Vagina (tissue), 2 donors: ENCODE results near the gene TKFC. TPM values are rescaled to one million over a fixed set of nuclear protein-coding genes. Genes with fewer than 3 reads are reported as not detected.

Experiments
- DNase-seq, 2 donors: peaks; one replicate each; pipeline ENCODE4 v3.0.0-alpha.2; 2017; ENCODE audit errors: extremely low spot score in 2 of 2
- H3K27ac ChIP-seq: fragments of 200-600 bp; sonication (generic); one replicate; pipeline ENCODE4 v1.5.1; 2019
- H3K27me3 ChIP-seq: fragments of 200-600 bp; sonication (generic); one replicate; pipeline ENCODE4 v1.5.1; 2019
- H3K36me3 ChIP-seq, 2 donors: fragments of 200-600 bp; sonication (generic); one replicate each; pipeline ENCODE4 v1.5.1; 2017 to 2019
- H3K4me1 ChIP-seq: fragments of 200-600 bp; sonication (generic); one replicate; pipeline ENCODE4 v1.5.1; 2019
- H3K4me3 ChIP-seq, 2 donors: fragments of 200-600 bp; sonication (generic); 1 replicate in 1 of 2; 2 replicates in 1 of 2; pipeline ENCODE4 v1.5.1; 2016 to 2019
- H3K9me3 ChIP-seq: fragments of 200-600 bp; sonication (generic); one replicate; pipeline ENCODE4 v1.5.1; 2019
- POLR2A ChIP-seq, 2 donors: fragments of 450-650 bp; IDR thresholded peaks; one replicate each; pipeline ENCODE4 v1.6.1; 2017; ENCODE audit warnings: antibody characterized with exemption in 2 of 2, mild to moderate bottlenecking in 2 of 2, moderate library complexity in 2 of 2
- POLR2AphosphoS5 ChIP-seq, 2 donors: sonication (generic); formaldehyde crosslinking; IDR thresholded peaks; one replicate each; pipeline ENCODE4 v1.9.0; 2017; ENCODE audit warnings: antibody characterized with exemption in 2 of 2, mild to moderate bottlenecking in 2 of 2, low read depth in 1 of 2; ENCODE audit not compliant: insufficient read depth in 1 of 2
- intact Hi-C: fragments of 100-400 bp; cut with DNase I; formaldehyde crosslinking; loops from one replicate; pipeline ENCODE4 v1.15.1; 2023
- total RNA-seq: library from RNA; depleted of rRNA; stranded (reverse); fragments of >200 nt; gene quantifications from one replicate; pipeline ENCODE4 v1.2.3, GENCODE V29; 2016
- TF ChIP-seq, protein P1 (sequence below), 3 experiments: fragments of 450-650 bp in 2 of 3; fragments of 200-600 bp in 1 of 3; sonication (generic) in 1 of 3; IDR thresholded peaks; one replicate each; pipeline ENCODE4 v1.5.1; 2017 to 2019; ENCODE audit warnings: antibody characterized with exemption in 3 of 3, mild to moderate bottlenecking in 2 of 3, moderate library complexity in 2 of 3

The TKFC gene
- total RNA-seq, 1 donor from 2014 or later = 22.6 TPM

DNA sequence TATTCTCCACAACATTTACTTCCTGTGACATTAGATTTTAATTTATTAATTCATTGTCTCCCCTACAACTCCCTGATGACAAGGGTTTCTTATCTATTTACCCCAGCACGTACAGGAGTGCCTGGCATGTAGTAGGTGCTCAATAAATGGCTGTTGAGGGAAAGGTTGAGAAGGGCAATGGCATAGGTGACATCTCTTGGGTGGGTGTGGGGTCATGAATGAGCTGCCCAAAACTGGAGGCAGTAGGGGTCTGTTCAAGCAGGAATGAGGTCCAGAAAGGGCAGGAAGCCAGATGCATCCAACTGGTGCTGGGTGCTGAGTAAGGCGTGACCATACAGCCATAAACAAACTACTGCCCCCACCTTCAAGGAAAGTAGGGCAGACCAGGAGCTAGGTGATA, 40.7 kb upstream of the TKFC start:
- H3K9me3 ChIP-seq = no peaks in the 10 kb centered on the region
- no peaks in the 10 kb centered on the region for H3K27me3 ChIP-seq
- peaks cover 32% of the 10 kb centered on the region for H3K4me1 ChIP-seq
- no peak overlapping the region for H3K4me3 ChIP-seq
- TF ChIP-seq POLR2AphosphoS5 (IDR thresholded peaks at IDR 0.05; ENCODE audit: insufficient read depth in 1 of 2, low read depth in 1 of 2) (no peak), POLR2A (IDR thresholded peaks at IDR 0.05) (no peak)
- TF ChIP-seq, protein P1, sequence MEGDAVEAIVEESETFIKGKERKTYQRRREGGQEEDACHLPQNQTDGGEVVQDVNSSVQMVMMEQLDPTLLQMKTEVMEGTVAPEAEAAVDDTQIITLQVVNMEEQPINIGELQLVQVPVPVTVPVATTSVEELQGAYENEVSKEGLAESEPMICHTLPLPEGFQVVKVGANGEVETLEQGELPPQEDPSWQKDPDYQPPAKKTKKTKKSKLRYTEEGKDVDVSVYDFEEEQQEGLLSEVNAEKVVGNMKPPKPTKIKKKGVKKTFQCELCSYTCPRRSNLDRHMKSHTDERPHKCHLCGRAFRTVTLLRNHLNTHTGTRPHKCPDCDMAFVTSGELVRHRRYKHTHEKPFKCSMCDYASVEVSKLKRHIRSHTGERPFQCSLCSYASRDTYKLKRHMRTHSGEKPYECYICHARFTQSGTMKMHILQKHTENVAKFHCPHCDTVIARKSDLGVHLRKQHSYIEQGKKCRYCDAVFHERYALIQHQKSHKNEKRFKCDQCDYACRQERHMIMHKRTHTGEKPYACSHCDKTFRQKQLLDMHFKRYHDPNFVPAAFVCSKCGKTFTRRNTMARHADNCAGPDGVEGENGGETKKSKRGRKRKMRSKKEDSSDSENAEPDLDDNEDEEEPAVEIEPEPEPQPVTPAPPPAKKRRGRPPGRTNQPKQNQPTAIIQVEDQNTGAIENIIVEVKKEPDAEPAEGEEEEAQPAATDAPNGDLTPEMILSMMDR (IDR thresholded peaks at IDR 0.05) = no peak
- no peaks in the 10 kb centered on the region for H3K36me3 ChIP-seq
- intact Hi-C loops = no loop called here
- no peak overlapping the region for H3K27ac ChIP-seq
- DNase-seq = no peak

DNA sequence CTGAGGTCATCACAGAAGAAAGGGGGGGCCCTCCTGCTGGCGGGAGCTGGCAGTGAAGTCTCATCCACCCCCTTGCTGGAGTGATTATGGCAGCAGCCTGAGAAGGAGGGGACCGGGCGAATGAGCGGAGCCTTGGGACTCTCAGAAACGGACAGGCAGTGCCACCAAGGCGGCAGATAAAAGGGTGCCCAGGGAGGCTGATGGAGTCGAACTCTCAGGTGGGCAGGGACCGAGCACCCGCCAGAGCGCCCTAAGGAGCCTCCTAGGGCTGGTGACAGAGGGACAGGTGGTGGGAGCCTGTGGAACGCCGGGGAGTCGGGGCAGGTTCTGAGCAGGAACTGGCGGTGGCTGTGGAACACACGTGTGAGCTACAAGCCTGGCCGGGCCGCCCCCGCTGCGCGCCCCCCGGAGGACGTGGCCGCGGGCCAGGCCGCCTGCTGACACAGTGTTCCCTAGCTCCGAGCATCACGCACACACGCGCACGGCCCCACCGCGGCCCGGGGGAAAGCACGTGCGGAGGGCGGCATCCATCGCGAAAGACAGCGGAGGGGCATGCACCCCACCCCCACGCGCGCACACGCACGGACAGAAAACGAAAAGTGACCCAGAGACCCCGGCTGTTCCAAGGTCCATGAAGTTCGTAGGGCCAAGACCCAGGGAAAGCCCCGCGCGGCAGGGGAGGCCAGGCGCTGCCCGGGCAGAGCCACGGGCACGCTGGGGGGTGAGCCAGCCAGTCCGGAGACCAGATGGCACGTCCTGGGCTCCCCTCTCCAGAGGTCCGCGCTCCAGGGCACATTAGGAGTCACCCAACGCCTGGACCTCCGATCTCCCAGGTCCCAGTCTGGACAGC, 38.9 kb upstream of the TKFC start:
- H3K4me1 ChIP-seq = peaks cover 50% of the 10 kb centered on the region
- no peaks in the 10 kb centered on the region for H3K9me3 ChIP-seq
- TF ChIP-seq POLR2A (IDR thresholded peaks at IDR 0.05) (no peak), POLR2AphosphoS5 (IDR thresholded peaks at IDR 0.05; ENCODE audit: insufficient read depth in 1 of 2, low read depth in 1 of 2) (peak in 1 of 2 donors; percentile 56)
- TF ChIP-seq, protein P1 (IDR thresholded peaks at IDR 0.05) = peak in 1 of 3 experiments; percentile 16
- peak overlapping the region; percentile 74 for H3K27ac ChIP-seq
- peak overlapping the region; percentile 60 to 70 for H3K4me3 ChIP-seq
- H3K27me3 ChIP-seq = no peaks in the 10 kb centered on the region
- DNase-seq = no peak
- H3K36me3 ChIP-seq = peaks cover 0 to 2% of the 10 kb centered on the region in 2 donors
- intact Hi-C loops = no loop called here

DNA sequence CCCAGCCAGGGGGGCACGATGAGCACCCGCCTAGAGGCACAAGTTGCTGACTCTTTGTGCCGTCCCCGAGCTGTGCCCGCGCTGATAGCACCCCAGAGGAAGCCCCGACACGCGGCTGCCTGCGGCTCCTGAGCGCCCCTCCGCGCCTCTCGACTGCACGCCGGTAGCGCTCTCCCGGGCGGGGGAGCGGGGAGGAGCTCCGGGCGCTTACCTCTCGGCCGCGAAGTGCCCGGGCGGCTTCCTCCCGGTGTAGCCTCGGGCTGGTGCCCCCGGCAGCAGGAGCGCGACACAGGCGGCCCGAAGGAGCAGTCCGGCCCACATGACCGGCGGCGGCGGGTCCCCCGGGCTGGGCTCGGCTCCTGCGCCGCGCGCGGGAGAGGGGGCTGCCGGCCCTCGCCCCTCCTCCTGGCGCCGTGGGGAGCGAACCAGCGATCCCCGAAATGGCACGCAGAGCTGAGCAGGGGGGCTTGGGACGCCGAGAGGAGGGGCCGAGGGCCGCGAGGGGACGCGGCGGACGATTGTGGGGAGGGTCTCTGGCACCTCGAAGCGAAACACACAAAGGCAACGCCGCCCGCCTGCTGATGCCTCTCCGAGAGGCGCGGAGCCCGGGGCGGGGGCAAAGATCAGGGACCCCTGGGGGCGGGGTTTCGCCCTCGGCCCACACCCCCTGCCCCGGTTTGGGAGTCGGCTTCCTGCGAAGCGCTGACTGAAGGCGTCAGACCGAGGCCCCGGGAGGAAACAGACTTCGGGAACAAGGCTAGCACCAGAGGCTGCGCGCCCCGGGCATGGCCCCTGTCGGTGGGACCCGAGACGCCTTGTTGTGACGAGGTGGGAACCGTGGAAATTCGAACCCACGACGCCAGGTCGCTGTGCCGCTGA, 38.1 kb upstream of the TKFC start, which contains the start of gene VWCE:
Gene VWCE (minus strand): TSS at position 600 of the 879 bp plus-strand sequence. CDS start 279 bp downstream, at position 321.
- Histone ChIP-seq H3K4me1 (peaks cover 50% of the 10 kb centered on the region), H3K4me3 (peak within 1 kb of the TSS; percentile 60 to 70), H3K27me3 (no peaks in the 10 kb centered on the region), H3K27ac (peak within 1 kb of the TSS; percentile 74), H3K36me3 (peaks cover 0 to 10% of the 10 kb centered on the region in 2 donors), H3K9me3 (no peaks in the 10 kb centered on the region)
- intact Hi-C loops = no loop called here
- no peak for DNase-seq
- TF ChIP-seq POLR2A (IDR thresholded peaks at IDR 0.05) (no peak), POLR2AphosphoS5 (IDR thresholded peaks at IDR 0.05; ENCODE audit: insufficient read depth in 1 of 2, low read depth in 1 of 2) (no peak)
- TF ChIP-seq, protein P1 (IDR thresholded peaks at IDR 0.05) = no peak

DNA sequence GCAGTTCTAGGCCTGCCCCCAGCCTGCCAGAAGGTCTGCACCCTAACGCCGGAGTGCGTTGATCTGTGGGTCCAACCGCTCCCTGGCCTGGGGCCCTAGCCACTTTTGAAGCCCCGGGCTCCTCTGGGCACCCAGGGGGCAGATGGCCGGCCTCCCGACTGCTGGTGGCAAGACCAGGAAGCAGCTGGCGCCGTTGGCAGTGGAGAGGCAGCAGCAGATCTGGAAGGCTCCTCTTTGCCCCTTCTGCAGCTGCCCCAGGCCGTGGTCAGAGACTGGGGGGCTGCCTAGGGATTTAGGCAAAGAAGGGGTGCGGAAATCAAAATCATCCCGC, 37.5 kb upstream of the TKFC start:
- Histone ChIP-seq H3K4me3 (peak overlapping the region; percentile 60 to 70), H3K27ac (peak overlapping the region; percentile 74), H3K4me1 (peaks cover 50% of the 10 kb centered on the region), H3K27me3 (no peaks in the 10 kb centered on the region), H3K9me3 (no peaks in the 10 kb centered on the region), H3K36me3 (peaks cover 0 to 16% of the 10 kb centered on the region in 2 donors)
- intact Hi-C loops = no loop called here
- no peak for TF ChIP-seq POLR2A (IDR thresholded peaks at IDR 0.05)
- TF ChIP-seq, protein P1 (IDR thresholded peaks at IDR 0.05) = no peak
- TF ChIP-seq POLR2AphosphoS5 (IDR thresholded peaks at IDR 0.05; ENCODE audit: insufficient read depth in 1 of 2, low read depth in 1 of 2) = no peak
- no peak for DNase-seq
